Measurements from ENCODE around the gene ITPR1. TPM values are rescaled to one million over a fixed set of nuclear protein-coding genes. Genes with fewer than 3 reads are reported as not detected.

Gene ITPR1
- total and polyA plus RNA-seq, 10 of the 15 experiments (the other 5 are each of a cell fraction or from before 2014, with no cell fraction given) = 12.2 to 239 (median 28.4) TPM

- TF ChIP-seq PRDM15 (CRISPR knock-in tag; IDR thresholded peaks at IDR 0.05) = no peak
- TF ChIP-seq NFIC (IDR thresholded peaks at IDR 0.05; ENCODE audit: low read depth, low read length) = no peak
- no peak for TF ChIP-seq BMI1 (IDR thresholded peaks at IDR 0.05; ENCODE audit: borderline replicate concordance)
- peak; percentile 99 for TF ChIP-seq TAF1 (IDR thresholded peaks at IDR 0.05; ENCODE audit: borderline replicate concordance, low read depth, low read length)
- no peak for TF ChIP-seq RFX5 (IDR thresholded peaks at IDR 0.05; ENCODE audit: low read depth, low read length)
- TF ChIP-seq MEF2B (IDR thresholded peaks at IDR 0.05; ENCODE audit: partially characterized antibody, poor library complexity, severe bottlenecking) = peak; percentile 69
- TF ChIP-seq SMARCA5 (IDR thresholded peaks at IDR 0.05) = no peak
- TF ChIP-seq BRCA1 (IDR thresholded peaks at IDR 0.05; ENCODE audit: low read depth, low read length) = no peak
- TF ChIP-seq SMAD5 (IDR thresholded peaks at IDR 0.05; ENCODE audit: low read depth) = peak; percentile 97
- TF ChIP-seq SIN3A (IDR thresholded peaks at IDR 0.05; ENCODE audit: low read depth, low read length) = peak; percentile 94
- 0 out of 2 replicates have a peak, but pooled peaks have one; percentile 35 for TF ChIP-seq ZNF207 (IDR thresholded peaks at IDR 0.05; ENCODE audit: borderline replicate concordance)
- TF ChIP-seq CREB1 (IDR thresholded peaks at IDR 0.05; ENCODE audit: low read depth) = peak; percentile 80; the same call in 1 of the 2 replicates
- TF ChIP-seq HDAC6 (IDR thresholded peaks at IDR 0.05; ENCODE audit: unreplicated experiment) = peak; percentile 87
- TF ChIP-seq, protein P1, sequence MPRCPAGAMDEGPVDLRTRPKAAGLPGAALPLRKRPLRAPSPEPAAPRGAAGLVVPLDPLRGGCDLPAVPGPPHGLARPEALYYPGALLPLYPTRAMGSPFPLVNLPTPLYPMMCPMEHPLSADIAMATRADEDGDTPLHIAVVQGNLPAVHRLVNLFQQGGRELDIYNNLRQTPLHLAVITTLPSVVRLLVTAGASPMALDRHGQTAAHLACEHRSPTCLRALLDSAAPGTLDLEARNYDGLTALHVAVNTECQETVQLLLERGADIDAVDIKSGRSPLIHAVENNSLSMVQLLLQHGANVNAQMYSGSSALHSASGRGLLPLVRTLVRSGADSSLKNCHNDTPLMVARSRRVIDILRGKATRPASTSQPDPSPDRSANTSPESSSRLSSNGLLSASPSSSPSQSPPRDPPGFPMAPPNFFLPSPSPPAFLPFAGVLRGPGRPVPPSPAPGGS (IDR thresholded peaks at IDR 0.05; ENCODE audit: borderline replicate concordance, insufficient read depth, low read depth, low read length, poor library complexity, severe bottlenecking) = no peak
- no peak for TF ChIP-seq KLF5 (IDR thresholded peaks at IDR 0.05; ENCODE audit: partially characterized antibody)
- no peak; the same call in 1 of the 2 replicates for TF ChIP-seq IRF3 (IDR thresholded peaks at IDR 0.05)
- no peak for TF ChIP-seq EP300 (IDR thresholded peaks at IDR 0.05; ENCODE audit: borderline replicate concordance in 1 of 2, control insufficient read depth in 1 of 2, low read depth in 2 of 2, low read length in 2 of 2)
- TF ChIP-seq ELK1 (IDR thresholded peaks at IDR 0.05; ENCODE audit: low read depth, low read length) = peak; percentile 31; the same call in 1 of the 2 replicates
- peak; percentile 100 for TF ChIP-seq POLR2A (IDR thresholded peaks at IDR 0.05; ENCODE audit: low read depth, low read length)
- TF ChIP-seq PKNOX1 (IDR thresholded peaks at IDR 0.05) = peak; percentile 18; the same call in 1 of the 2 replicates
- TF ChIP-seq RAD21 (IDR thresholded peaks at IDR 0.05; ENCODE audit: insufficient read depth, low read depth, low read length) = peak; percentile 25; the same call in 1 of the 2 replicates
Measured at GRCh38 chr3:4493014-4493940, at the start of gene ITPR1 (continued).

Measured in GM12878 (cell line).